Brain microvascular endothelial cell (primary cell): ENCODE measurements around the gene PALLD.

ENCODE experiments used
- DNase-seq: peaks from one replicate; pipeline ENCODE4 v3.0.0-alpha.2; 2020
- H3K27ac ChIP-seq: fragments of 250-450 bp; sonication (Bioruptor Pico); 2 replicates; pipeline ENCODE4 v1.5.1; 2020; ENCODE audit warnings: mild to moderate bottlenecking, moderate library complexity
- H3K27me3 ChIP-seq: fragments of 250-450 bp; sonication (Bioruptor Pico); replicated peaks from 2 replicates; pipeline ENCODE4 v1.5.1; 2020; ENCODE audit warnings: mild to moderate bottlenecking
- H3K36me3 ChIP-seq: fragments of 250-450 bp; sonication (Bioruptor Pico); replicated peaks from 2 replicates; pipeline ENCODE4 v1.5.1; 2020; ENCODE audit warnings: mild to moderate bottlenecking
- H3K4me3 ChIP-seq: 2 replicates; pipeline ENCODE4 v1.5.1; 2011; ENCODE audit warnings: low read depth, mild to moderate bottlenecking, control low read depth, low read length, moderate library complexity
- in situ Hi-C: cut with HindIII; loops from 2 replicates; pipeline ENCODE4 v1.10.0; 2017; ENCODE audit warnings: low sequenced_read_pairs, low pct_ligation_motif_present
- TF ChIP-seq, protein P1 (sequence below): IDR thresholded peaks from 2 replicates; pipeline ENCODE4 v1.5.1; 2011; ENCODE audit warnings: low read depth, mild to moderate bottlenecking, moderate library complexity, low read length, control low read depth, inconsistent platforms; ENCODE audit errors: missing control alignments

Gene PALLD

DNA sequence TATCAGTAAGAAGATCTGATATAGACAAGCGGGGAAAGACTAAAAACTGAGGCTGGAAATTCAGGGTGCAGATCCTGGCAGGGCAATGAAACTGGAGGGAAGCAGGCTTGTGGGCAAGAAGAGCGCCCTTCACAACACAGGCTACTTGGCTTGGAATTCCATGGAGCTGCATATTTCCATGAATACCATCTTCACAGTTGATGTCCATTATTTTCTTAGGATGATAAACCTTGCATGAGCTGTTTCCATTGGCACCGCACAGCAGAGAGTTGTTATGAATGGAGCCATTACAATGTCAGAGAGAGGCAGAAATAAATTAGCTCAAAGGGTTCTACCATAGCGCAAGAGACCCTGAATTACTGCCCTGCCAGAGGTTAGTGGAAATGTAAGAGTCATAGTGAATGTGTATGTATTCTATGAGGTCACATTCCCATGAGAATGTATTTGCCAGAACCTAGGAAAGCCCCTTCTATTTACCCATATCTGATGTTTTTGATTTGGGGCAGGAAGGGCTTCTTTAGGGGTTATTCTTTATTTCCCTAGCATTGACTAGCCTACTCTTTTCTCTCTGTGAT, 215.6 kb downstream of the PALLD start:
- H3K4me3 ChIP-seq: no peak overlapping the region
- TF ChIP-seq, protein P1, sequence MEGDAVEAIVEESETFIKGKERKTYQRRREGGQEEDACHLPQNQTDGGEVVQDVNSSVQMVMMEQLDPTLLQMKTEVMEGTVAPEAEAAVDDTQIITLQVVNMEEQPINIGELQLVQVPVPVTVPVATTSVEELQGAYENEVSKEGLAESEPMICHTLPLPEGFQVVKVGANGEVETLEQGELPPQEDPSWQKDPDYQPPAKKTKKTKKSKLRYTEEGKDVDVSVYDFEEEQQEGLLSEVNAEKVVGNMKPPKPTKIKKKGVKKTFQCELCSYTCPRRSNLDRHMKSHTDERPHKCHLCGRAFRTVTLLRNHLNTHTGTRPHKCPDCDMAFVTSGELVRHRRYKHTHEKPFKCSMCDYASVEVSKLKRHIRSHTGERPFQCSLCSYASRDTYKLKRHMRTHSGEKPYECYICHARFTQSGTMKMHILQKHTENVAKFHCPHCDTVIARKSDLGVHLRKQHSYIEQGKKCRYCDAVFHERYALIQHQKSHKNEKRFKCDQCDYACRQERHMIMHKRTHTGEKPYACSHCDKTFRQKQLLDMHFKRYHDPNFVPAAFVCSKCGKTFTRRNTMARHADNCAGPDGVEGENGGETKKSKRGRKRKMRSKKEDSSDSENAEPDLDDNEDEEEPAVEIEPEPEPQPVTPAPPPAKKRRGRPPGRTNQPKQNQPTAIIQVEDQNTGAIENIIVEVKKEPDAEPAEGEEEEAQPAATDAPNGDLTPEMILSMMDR: no peak

DNA sequence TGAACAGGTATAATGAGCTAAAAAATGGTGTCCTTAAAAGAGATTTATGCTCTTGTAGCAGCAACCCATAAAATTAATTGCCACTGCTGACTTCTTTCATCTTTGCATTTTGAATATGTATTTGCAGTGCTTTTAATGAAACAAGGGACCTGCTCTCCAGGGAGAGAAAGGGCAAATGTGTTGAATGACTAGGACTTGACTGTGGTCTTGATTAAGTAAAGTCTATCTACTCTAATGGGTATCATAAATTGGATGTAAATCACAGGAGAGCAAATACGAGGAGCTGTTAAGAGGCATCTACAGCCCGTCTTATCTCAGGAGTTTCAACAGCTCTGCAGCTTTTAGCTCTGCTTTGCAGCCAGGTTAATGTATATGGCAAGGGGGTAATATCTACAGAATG, 216.4 kb downstream of the PALLD start:
- Histone ChIP-seq H3K36me3 (no peaks in the 10 kb centered on the region), H3K27ac (no peak overlapping the region), H3K27me3 (no peaks in the 10 kb centered on the region), H3K4me3 (no peak overlapping the region)
- DNase-seq: no peak
- TF ChIP-seq, protein P1: no peak
- in situ Hi-C loops: no loop called here

More for the DNA sequence above, 215.6 kb downstream of the PALLD start:
- Histone ChIP-seq H3K27ac (no peak overlapping the region), H3K36me3 (no peaks in the 10 kb centered on the region), H3K27me3 (no peaks in the 10 kb centered on the region)
- in situ Hi-C loops: no loop called here
- DNase-seq: no peak

DNA sequence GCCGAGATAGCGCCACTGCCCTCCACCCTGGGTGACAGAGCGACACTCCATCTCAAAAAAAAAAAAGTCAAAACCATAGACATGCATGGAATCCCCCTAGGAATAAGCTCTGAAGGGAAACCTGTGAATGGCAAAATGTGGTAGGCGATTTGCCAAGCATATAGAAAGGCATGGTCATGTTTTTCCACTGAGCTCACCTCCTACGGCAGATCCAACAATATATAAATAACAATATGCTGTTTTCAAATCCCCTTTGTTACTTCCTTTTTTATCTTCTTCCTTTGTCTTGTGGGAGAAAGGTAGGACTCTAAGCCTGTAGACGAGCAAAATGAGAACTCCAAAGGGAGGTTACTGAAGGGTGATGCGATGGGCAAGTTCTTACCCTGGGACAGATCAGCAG, 219.0 kb downstream of the PALLD start:
- no peaks in the 10 kb centered on the region for H3K27me3 ChIP-seq
- TF ChIP-seq, protein P1: no peak
- DNase-seq: no peak
- in situ Hi-C loops: no loop called here
- H3K4me3 ChIP-seq: no peak overlapping the region
- no peaks in the 10 kb centered on the region for H3K36me3 ChIP-seq
- no peak overlapping the region for H3K27ac ChIP-seq

DNA sequence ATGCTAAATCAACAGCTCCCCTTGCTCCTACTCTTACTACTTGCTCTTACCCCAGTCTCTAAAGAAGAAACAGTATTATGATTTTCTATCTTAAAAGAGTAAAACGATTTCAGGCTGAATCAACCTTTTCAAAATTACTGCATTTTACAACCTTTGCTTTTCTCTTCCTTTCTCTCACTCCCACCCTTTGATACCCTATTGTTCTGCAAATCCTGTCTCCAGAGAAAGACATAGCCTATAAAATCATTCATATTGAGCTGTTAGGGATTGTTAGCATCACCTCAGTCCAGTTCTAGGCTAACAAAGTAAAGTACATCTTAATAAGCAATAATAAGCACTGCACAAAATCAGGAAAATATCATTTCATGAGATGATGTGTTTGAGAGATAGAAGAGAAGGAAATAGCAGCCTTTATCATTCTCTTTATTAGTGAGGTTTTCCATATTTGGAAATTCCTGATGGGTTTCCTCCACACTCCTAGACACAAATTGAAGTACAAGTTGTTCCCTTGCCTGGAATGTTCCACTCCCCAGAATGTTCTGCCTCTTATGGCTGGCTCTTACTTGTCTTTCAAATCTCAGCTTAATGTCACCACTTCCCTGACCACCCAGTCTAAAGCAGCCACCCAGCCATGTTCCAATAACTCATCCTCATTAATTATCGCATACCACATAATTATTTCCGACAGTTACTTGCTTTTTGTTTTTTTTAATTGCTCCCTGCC, 219.7 kb downstream of the PALLD start:
- Histone ChIP-seq H3K4me3 (no peak overlapping the region), H3K27ac (no peak overlapping the region), H3K27me3 (no peaks in the 10 kb centered on the region), H3K36me3 (no peaks in the 10 kb centered on the region)
- in situ Hi-C loops: no loop called here
- TF ChIP-seq, protein P1: no peak
- no peak for DNase-seq

DNA sequence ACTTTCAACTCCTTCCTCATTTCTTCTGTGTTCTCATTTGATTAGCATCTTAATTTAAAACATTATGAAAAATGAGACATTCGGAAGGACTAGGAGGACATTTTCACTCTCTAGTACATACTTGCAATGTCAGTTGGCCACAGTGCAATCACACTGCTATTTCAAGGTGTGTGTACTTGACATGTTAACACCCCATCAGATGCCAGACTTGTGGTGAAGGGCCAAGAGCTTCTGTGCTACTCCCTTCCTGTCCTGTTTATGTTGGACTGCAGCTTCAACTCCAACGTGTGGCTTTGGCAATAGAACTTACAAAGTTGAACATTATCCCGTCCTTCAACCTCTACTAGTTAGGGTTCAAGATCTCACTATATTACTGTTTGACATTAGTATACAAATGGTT, 221.0 kb downstream of the PALLD start:
- Histone ChIP-seq H3K27ac (no peak overlapping the region), H3K4me3 (no peak overlapping the region), H3K36me3 (no peaks in the 10 kb centered on the region), H3K27me3 (no peaks in the 10 kb centered on the region)
- TF ChIP-seq, protein P1: no peak
- no peak for DNase-seq
- in situ Hi-C loops: no loop called here

DNA sequence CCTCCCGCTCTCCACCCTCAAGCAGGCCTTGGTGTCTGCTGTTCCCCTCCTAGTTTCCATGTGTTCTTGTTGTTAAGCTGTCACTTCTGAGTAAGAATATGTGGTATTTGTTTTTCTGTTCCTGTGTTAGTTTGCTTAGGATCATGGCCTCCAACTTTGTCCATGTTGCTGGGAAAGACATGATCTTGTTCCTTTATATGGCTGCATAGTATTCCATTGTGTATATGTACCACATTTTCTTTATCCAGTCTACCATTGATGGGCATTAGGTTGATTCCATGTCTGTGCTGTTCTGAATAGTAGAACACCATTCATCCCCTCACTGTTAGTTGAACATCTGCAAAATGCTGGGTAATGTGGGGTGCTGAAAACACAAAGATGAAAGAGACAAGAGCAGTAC, 222.9 kb downstream of the PALLD start:
- in situ Hi-C loops: no loop called here
- H3K4me3 ChIP-seq: no peak overlapping the region
- no peaks in the 10 kb centered on the region for H3K36me3 ChIP-seq
- no peak overlapping the region for H3K27ac ChIP-seq
- no peak for DNase-seq
- TF ChIP-seq, protein P1: no peak
- H3K27me3 ChIP-seq: no peaks in the 10 kb centered on the region
